Esophagus muscularis mucosa (tissue), 4 donors: ENCODE data around the gene CCNB3. TPM values are rescaled to one million over a fixed set of nuclear protein-coding genes. Genes with fewer than 3 reads are reported as not detected.
A peak's percentile ranks its signal among the peaks of the same experiment; 100 is the strongest.

ENCODE experiments used
- DNase-seq: peaks from one replicate; pipeline ENCODE4 v3.0.0-alpha.2; 2017; ENCODE audit errors: extremely low spot score
- H3K27ac ChIP-seq, 4 donors: fragments of 200-600 bp; sonication (generic); replicated peaks in 1 of 4; 1 replicate in 3 of 4; 2 replicates in 1 of 4; pipeline ENCODE4 v1.5.1; 2016 to 2019; ENCODE audit warnings: mild to moderate bottlenecking in 1 of 4
- H3K27me3 ChIP-seq, 4 donors: fragments of 200-600 bp; sonication (generic); one replicate each; pipeline versions ENCODE4 v1.5.1 to v1.6.0; 2016 to 2019
- H3K36me3 ChIP-seq, 4 donors: fragments of 200-600 bp; sonication (generic); one replicate each; pipeline ENCODE4 v1.5.1; 2016 to 2019
- H3K4me1 ChIP-seq, 4 donors: fragments of 200-600 bp; sonication (generic); one replicate each; pipeline ENCODE4 v1.5.1; 2016 to 2019
- H3K4me3 ChIP-seq, 4 donors: fragments of 200-600 bp; sonication (generic); 1 replicate in 2 of 4; 2 replicates in 2 of 4; pipeline ENCODE4 v1.5.1; 2016 to 2019; ENCODE audit warnings: mild to moderate bottlenecking in 4 of 4, moderate library complexity in 1 of 4
- H3K9me3 ChIP-seq, 4 donors: fragments of 200-600 bp; sonication (generic); 1 replicate in 3 of 4; 2 replicates in 1 of 4; pipeline ENCODE4 v1.5.1; 2016 to 2019
- EP300 ChIP-seq: sonication (generic); formaldehyde crosslinking; IDR thresholded peaks from one replicate; pipeline ENCODE4 v1.6.1; 2017; ENCODE audit warnings: antibody characterized with exemption
- POLR2A ChIP-seq: fragments of 450-650 bp; IDR thresholded peaks from one replicate; pipeline ENCODE4 v1.6.1; 2017; ENCODE audit warnings: antibody characterized with exemption, moderate library complexity, mild to moderate bottlenecking, low read depth
- POLR2AphosphoS5 ChIP-seq, 2 donors: sonication (generic); formaldehyde crosslinking; IDR thresholded peaks; one replicate each; pipeline ENCODE4 v1.6.1; 2017; ENCODE audit warnings: antibody characterized with exemption in 2 of 2
- WGBS: methylation state at CpG from one replicate; pipeline ENCODE4 v1.1.5; 2018; 5-methylcytosine and 5-hydroxymethylcytosine counted together
- intact Hi-C: fragments of 100-400 bp; cut with DNase I; formaldehyde crosslinking; loops from one replicate; pipeline ENCODE4 v1.15.1; 2023
- total RNA-seq, 4 donors: library from RNA; depleted of rRNA; stranded (reverse); fragments of >200 nt; gene quantifications; one replicate each; pipeline versions ENCODE4 v1.1.0 to v1.2.1, GENCODE V29; 2016
- TF ChIP-seq, protein P1 (sequence below), 3 experiments: fragments of 200-600 bp in 2 of 3; fragments of 450-650 bp in 1 of 3; sonication (generic) in 2 of 3; IDR thresholded peaks; one replicate each; pipeline ENCODE4 v1.5.1; 2017 to 2019; ENCODE audit warnings: antibody characterized with exemption in 3 of 3, mild to moderate bottlenecking in 2 of 3, moderate library complexity in 1 of 3

The CCNB3 gene
- total RNA-seq = 1 to 10 TPM in 2 of 4 donors, under 1 TPM in 1, not detected in 1; under 0.01 to 4.9 (median 3.1) TPM

- 17% methylated on average over 19 of the region's 19 CpGs for WGBS
- Histone ChIP-seq H3K4me1 (peaks cover 0 to 10% (median 6%) of the 10 kb centered on the region in 4 donors), H3K27me3 (no peaks in the 10 kb centered on the region), H3K4me3 (peak within 1 kb of the TSS; percentile 41 to 55 (median 42)), H3K36me3 (no peaks in the 10 kb centered on the region), H3K9me3 (no peaks in the 10 kb centered on the region), H3K27ac (peak within 1 kb of the TSS in 2 of 4 donors; percentile 34 to 35)
- DNase-seq = no peak
- intact Hi-C loops = loop anchor here (2.0 kb wide), 1 partner anchor 288 kb away; no protein-coding TSS in a partner anchor
- TF ChIP-seq EP300 (no peak), POLR2AphosphoS5 (IDR thresholded peaks at IDR 0.05) (peak; percentile 19 to 55), POLR2A (no peak)
- TF ChIP-seq, protein P1, sequence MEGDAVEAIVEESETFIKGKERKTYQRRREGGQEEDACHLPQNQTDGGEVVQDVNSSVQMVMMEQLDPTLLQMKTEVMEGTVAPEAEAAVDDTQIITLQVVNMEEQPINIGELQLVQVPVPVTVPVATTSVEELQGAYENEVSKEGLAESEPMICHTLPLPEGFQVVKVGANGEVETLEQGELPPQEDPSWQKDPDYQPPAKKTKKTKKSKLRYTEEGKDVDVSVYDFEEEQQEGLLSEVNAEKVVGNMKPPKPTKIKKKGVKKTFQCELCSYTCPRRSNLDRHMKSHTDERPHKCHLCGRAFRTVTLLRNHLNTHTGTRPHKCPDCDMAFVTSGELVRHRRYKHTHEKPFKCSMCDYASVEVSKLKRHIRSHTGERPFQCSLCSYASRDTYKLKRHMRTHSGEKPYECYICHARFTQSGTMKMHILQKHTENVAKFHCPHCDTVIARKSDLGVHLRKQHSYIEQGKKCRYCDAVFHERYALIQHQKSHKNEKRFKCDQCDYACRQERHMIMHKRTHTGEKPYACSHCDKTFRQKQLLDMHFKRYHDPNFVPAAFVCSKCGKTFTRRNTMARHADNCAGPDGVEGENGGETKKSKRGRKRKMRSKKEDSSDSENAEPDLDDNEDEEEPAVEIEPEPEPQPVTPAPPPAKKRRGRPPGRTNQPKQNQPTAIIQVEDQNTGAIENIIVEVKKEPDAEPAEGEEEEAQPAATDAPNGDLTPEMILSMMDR (IDR thresholded peaks at IDR 0.05) = peak; percentile 59 to 64 (median 63)
Observed at GRCh38 chrX:50204364-50204899, at the start of gene CCNB3. TSS of gene CCNB3 (plus strand) at chrX:50204765. CDS start at chrX:50285164, 80,399 bp downstream.

- Histone ChIP-seq H3K36me3 (no peaks in the 10 kb centered on the region), H3K27me3 (no peaks in the 10 kb centered on the region), H3K4me3 (no peak overlapping the region), H3K4me1 (no peaks in the 10 kb centered on the region), H3K27ac (no peak overlapping the region), H3K9me3 (no peaks in the 10 kb centered on the region)
- TF ChIP-seq POLR2AphosphoS5 (IDR thresholded peaks at IDR 0.05) (no peak), EP300 (no peak), POLR2A (no peak)
- TF ChIP-seq, protein P1 (IDR thresholded peaks at IDR 0.05) = no peak
- DNase-seq = no peak
- 48% methylated on average over 4 of the region's 4 CpGs for WGBS
- intact Hi-C loops = no loop called here
Observed at GRCh38 chrX:50157545-50158135, 46.9 kb upstream of the CCNB3 start.

- DNase-seq = no peak
- Histone ChIP-seq H3K9me3 (no peaks in the 10 kb centered on the region), H3K4me1 (no peaks in the 10 kb centered on the region), H3K27me3 (no peaks in the 10 kb centered on the region), H3K27ac (no peak overlapping the region), H3K4me3 (no peak overlapping the region), H3K36me3 (no peaks in the 10 kb centered on the region)
- 53% methylated on average over 1 of the region's 1 CpG for WGBS
- intact Hi-C loops = no loop called here
- TF ChIP-seq, protein P1 (IDR thresholded peaks at IDR 0.05) = no peak
- TF ChIP-seq POLR2AphosphoS5 (IDR thresholded peaks at IDR 0.05) (no peak), EP300 (no peak)
Observed at GRCh38 chrX:50158593-50158992, 46.0 kb upstream of the CCNB3 start.

- WGBS = 65% methylated on average over 3 of the region's 3 CpGs
- H3K9me3 ChIP-seq = no peaks in the 10 kb centered on the region
- H3K27me3 ChIP-seq = no peaks in the 10 kb centered on the region
- no peak overlapping the region for H3K27ac ChIP-seq
- no peaks in the 10 kb centered on the region for H3K36me3 ChIP-seq
- TF ChIP-seq, protein P1 (IDR thresholded peaks at IDR 0.05) = no peak
- TF ChIP-seq EP300 = no peak
- no peak for TF ChIP-seq POLR2A
- TF ChIP-seq POLR2AphosphoS5 (IDR thresholded peaks at IDR 0.05) = no peak
- no peaks in the 10 kb centered on the region for H3K4me1 ChIP-seq
- intact Hi-C loops = no loop called here
- H3K4me3 ChIP-seq = no peak overlapping the region
- DNase-seq = no peak
Observed at GRCh38 chrX:50161127-50161526, 43.4 kb upstream of the CCNB3 start.
